Osteocyte (in vitro differentiated cells): ENCODE data around the gene MRPL10. TPM values are rescaled to one million over a fixed set of nuclear protein-coding genes. Genes with fewer than 3 reads are reported as not detected.

Experiments used
- DNase-seq: peaks from one replicate; pipeline ENCODE4 v3.0.0; 2021; ENCODE audit warnings: mixed read lengths; ENCODE audit not compliant: unreplicated experiment; ENCODE audit errors: extremely low spot score
- H3K27ac Mint-ChIP-seq: one replicate; pipeline ENCODE4 v1.8.0; 2021; ENCODE audit warnings: mild to moderate bottlenecking, mixed read lengths; ENCODE audit not compliant: unreplicated experiment
- H3K27me3 Mint-ChIP-seq: one replicate; pipeline ENCODE4 v1.8.0; 2021; ENCODE audit warnings: mixed read lengths; ENCODE audit not compliant: unreplicated experiment
- H3K36me3 Mint-ChIP-seq: one replicate; pipeline ENCODE4 v1.8.0; 2021; ENCODE audit warnings: mixed read lengths; ENCODE audit not compliant: unreplicated experiment
- H3K4me1 Mint-ChIP-seq: one replicate; pipeline ENCODE4 v1.8.0; 2021; ENCODE audit warnings: mixed read lengths; ENCODE audit not compliant: unreplicated experiment
- H3K4me3 Mint-ChIP-seq: one replicate; pipeline ENCODE4 v1.8.0; 2021; ENCODE audit warnings: mild to moderate bottlenecking, moderate library complexity, mixed read lengths; ENCODE audit not compliant: unreplicated experiment
- H3K9me3 Mint-ChIP-seq: one replicate; pipeline ENCODE4 v1.8.0; 2021; ENCODE audit warnings: mixed read lengths; ENCODE audit not compliant: unreplicated experiment
- CTCF ChIP-seq: fragments of 200-600 bp; sonication (generic); IDR thresholded peaks from 2 replicates; pipeline ENCODE4 v1.5.0; 2021; ENCODE audit warnings: antibody characterized with exemption, mild to moderate bottlenecking, moderate library complexity
- total RNA-seq: library from RNA; stranded (reverse); gene quantifications from 2 replicates; pipeline ENCODE4 v1.2.1, GENCODE V29; 2021

Gene MRPL10
- total RNA-seq, 1 donor from 2014 or later = 41.8 TPM

GRCh38 chr17:47866941-47867340 is 35.6 kb upstream of the MRPL10 start:
- H3K27me3 Mint-ChIP-seq = peaks cover 23% of the 10 kb centered on the region
- H3K27ac Mint-ChIP-seq = no peak overlapping the region
- H3K36me3 Mint-ChIP-seq = peaks cover 2% of the 10 kb centered on the region
- no peak for DNase-seq
- H3K9me3 Mint-ChIP-seq = no peaks in the 10 kb centered on the region
- TF ChIP-seq CTCF = no peak
- H3K4me1 Mint-ChIP-seq = peaks cover 25% of the 10 kb centered on the region
- no peak overlapping the region for H3K4me3 Mint-ChIP-seq

GRCh38 chr17:47864791-47865216 is 33.5 kb upstream of the MRPL10 start:
- Mint-ChIP-seq H3K4me3 (no peak overlapping the region), H3K4me1 (peaks cover 25% of the 10 kb centered on the region), H3K27me3 (peaks cover 5% of the 10 kb centered on the region), H3K9me3 (no peaks in the 10 kb centered on the region), H3K36me3 (peaks cover 2% of the 10 kb centered on the region), H3K27ac (no peak overlapping the region)
- TF ChIP-seq CTCF = no peak
- no peak for DNase-seq

- H3K4me1 Mint-ChIP-seq = peaks cover 25% of the 10 kb centered on the region
- H3K36me3 Mint-ChIP-seq = peaks cover 2% of the 10 kb centered on the region
- no peak for DNase-seq
- peak overlapping the region; percentile 38 for H3K27ac Mint-ChIP-seq
- H3K9me3 Mint-ChIP-seq = no peaks in the 10 kb centered on the region
- H3K4me3 Mint-ChIP-seq = no peak overlapping the region
- H3K27me3 Mint-ChIP-seq = peaks cover 4% of the 10 kb centered on the region
- no peak for TF ChIP-seq CTCF
These were observed 31.5 kb upstream of the MRPL10 start for GRCh38 chr17:47862621-47863440.

- TF ChIP-seq CTCF = no peak
- H3K27ac Mint-ChIP-seq = no peak overlapping the region
- H3K27me3 Mint-ChIP-seq = peaks cover 7% of the 10 kb centered on the region
- no peaks in the 10 kb centered on the region for H3K9me3 Mint-ChIP-seq
- peaks cover 25% of the 10 kb centered on the region for H3K4me1 Mint-ChIP-seq
- DNase-seq = no peak
- H3K4me3 Mint-ChIP-seq = no peak overlapping the region
- peaks cover 2% of the 10 kb centered on the region for H3K36me3 Mint-ChIP-seq
These were observed 29.0 kb upstream of the MRPL10 start for GRCh38 chr17:47860386-47860785.

- peaks cover 33% of the 10 kb centered on the region for H3K27me3 Mint-ChIP-seq
- H3K9me3 Mint-ChIP-seq = no peaks in the 10 kb centered on the region
- H3K4me3 Mint-ChIP-seq = no peak overlapping the region
- TF ChIP-seq CTCF = no peak
- H3K27ac Mint-ChIP-seq = no peak overlapping the region
- no peak for DNase-seq
- no peaks in the 10 kb centered on the region for H3K36me3 Mint-ChIP-seq
- H3K4me1 Mint-ChIP-seq = peaks cover 8% of the 10 kb centered on the region
These were observed 26.5 kb upstream of the MRPL10 start for GRCh38 chr17:47857551-47858455.
